ENCODE measurements around the gene SLC26A6.

- TF ChIP-seq CTCF (IDR thresholded peaks at IDR 0.05 in 2 of 3, conservative IDR thresholded peaks at IDR 0.05 in 1 of 3; ENCODE audit: borderline replicate concordance in 1 of 3, insufficient read depth in 1 of 3, low read depth in 2 of 3, low read length in 2 of 3) (no peak), EZH2 (IDR thresholded peaks at IDR 0.05) (no peak), YY1 (IDR thresholded peaks at IDR 0.05; ENCODE audit: extremely low read depth, insufficient replicate concordance, low read depth, low read length) (no peak), POLR2AphosphoS5 (IDR thresholded peaks at IDR 0.05; ENCODE audit: low read depth, low read length) (no peak), SRF (IDR thresholded peaks at IDR 0.05; ENCODE audit: low read depth) (no peak), TCF7L2 (IDR thresholded peaks at IDR 0.05; ENCODE audit: borderline replicate concordance, extremely low read depth, insufficient read depth, insufficient read length) (no peak), ATF3 (IDR thresholded peaks at IDR 0.05) (no peak), POLR2A (IDR thresholded peaks at IDR 0.05; ENCODE audit: borderline replicate concordance, extremely low read depth, insufficient read depth, insufficient read length) (no peak)
These were observed 3.5 kb downstream of the SLC26A6 start for GRCh38 chr3:48631516-48632448.
